Lower leg skin (tissue), 3 donors: ENCODE results near the gene MCRIP1.

ENCODE experiments used
- CTCF ChIP-seq, 3 donors: fragments of 450-650 bp; IDR thresholded peaks; one replicate each; pipeline ENCODE4 v1.5.1; 2016; ENCODE audit warnings: antibody characterized with exemption in 3 of 3, mild to moderate bottlenecking in 3 of 3, moderate library complexity in 2 of 3
- POLR2A ChIP-seq, 2 donors: fragments of 450-650 bp; IDR thresholded peaks; one replicate each; pipeline ENCODE4 v1.6.1; 2016 to 2017; ENCODE audit warnings: antibody characterized with exemption in 2 of 2, mild to moderate bottlenecking in 1 of 2, moderate library complexity in 1 of 2

- no peak for TF ChIP-seq POLR2A (IDR thresholded peaks at IDR 0.05)
- no peak for TF ChIP-seq CTCF (IDR thresholded peaks at IDR 0.05)
Measured at GRCh38 chr17:81837641-81838040, 4.5 kb upstream of the MCRIP1 start.
